Measurements from ENCODE around the gene ACR. TPM values are rescaled to one million over a fixed set of nuclear protein-coding genes. Genes with fewer than 3 reads are reported as not detected.

Gene ACR
- total RNA-seq, 1 experiment from 2014 or later, result 0.21 TPM

DNA sequence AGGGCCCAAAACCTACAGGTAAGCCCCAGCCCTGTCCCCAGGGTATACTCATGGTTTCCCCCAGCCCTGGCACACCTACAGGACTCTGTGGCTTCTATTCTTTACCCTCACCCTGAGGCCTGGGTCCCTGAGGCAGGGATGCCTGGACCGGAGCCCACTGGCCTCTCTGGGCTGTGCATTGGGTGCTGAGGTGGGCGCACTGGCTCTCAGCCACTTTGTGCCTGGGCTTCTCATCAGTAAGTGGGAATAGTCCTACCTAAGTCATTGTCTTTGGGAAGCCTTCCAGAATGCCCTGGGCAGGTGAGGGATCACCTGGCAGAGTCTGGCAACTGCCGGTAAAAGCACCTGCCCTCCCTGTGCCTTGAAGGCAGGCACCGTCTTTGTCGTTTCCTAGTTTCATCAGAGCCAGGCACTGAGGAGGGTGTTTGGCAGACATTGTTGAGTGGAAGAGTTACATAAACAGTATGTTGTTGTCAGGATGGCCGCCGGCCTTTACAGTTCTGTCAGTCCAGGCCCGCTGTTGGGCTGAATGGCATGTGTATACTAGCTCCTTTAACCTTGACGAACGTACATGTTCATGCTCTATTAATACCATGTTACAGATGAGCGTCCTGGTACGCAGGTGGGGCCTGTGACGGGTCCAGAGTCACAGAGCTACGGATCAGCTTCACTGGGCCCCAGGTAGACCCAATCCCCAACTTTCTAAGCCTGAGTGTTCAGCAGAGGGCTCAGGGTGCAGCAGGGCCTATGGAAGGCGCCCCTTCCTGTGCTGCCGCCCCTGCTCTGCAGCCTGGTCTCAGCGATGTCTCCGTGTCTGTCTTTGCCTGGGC is 42.4 kb upstream of the ACR start:
- in situ Hi-C loops (cut with HindIII; ENCODE audit: low pct_unique_long_range_greater_than_20kb, low sequenced_read_pairs), result no loop called here
- Histone ChIP-seq H3K27me3 (ENCODE audit: control insufficient read depth, insufficient read depth, low read length) (no peaks in the 10 kb centered on the region), H3K27ac (ENCODE audit: low read length) (no peak overlapping the region)

DNA sequence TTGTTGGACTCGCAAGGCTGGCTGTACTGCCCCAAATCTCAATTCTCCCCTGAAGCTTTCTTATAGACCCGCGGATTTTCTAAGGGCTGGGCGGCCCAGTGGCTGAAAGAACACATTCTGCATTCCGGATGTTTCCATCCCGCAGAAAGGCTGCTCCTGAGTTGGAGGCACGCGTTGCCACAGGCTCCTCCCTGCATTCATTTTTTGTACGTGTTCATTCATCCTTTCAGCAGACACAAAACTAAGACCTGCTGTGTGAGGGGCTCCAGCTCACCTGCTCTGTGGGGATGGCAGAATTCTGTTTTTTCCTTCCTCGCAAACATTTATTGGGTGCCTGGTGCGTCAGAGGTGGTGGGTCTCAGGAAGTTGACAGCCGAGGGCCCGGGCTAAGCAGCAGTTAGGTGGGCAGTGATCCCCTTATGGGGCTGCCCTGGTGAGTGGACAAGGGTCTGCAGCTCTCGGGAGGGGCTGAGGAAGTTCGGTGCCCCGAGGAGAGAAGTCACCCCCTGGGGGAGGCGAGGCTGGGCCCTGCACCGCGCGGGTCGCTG is 41.7 kb upstream of the ACR start:
- TF ChIP-seq SIN3A (IDR thresholded peaks at IDR 0.05; ENCODE audit: borderline replicate concordance, insufficient read depth, low read depth, low read length) (no peak), CTCF (IDR thresholded peaks at IDR 0.05) (no peak)
- in situ Hi-C loops (cut with HindIII; ENCODE audit: low pct_unique_long_range_greater_than_20kb, low sequenced_read_pairs), result no loop called here
- BruUV-seq (replicated peaks), result no TSS peak

More for the DNA sequence above, 42.4 kb upstream of the ACR start:
- CTCF ChIA-PET, result no interaction called here
- Histone ChIP-seq H3K4me1 (ENCODE audit: control insufficient read depth, insufficient read depth, low read length) (peaks cover 2% of the 10 kb centered on the region; the same call in 1 of the 2 replicates), H3K36me3 (ENCODE audit: control insufficient read depth, insufficient read depth, low read length) (no peaks in the 10 kb centered on the region), H3K4me3 (ENCODE audit: low read depth in 2 of 2, low read length in 2 of 2) (no peak overlapping the region), H3K9me3 (ENCODE audit: control insufficient read depth, insufficient read depth, low read depth, low read length) (no peaks in the 10 kb centered on the region)
- TF ChIP-seq, protein P1, sequence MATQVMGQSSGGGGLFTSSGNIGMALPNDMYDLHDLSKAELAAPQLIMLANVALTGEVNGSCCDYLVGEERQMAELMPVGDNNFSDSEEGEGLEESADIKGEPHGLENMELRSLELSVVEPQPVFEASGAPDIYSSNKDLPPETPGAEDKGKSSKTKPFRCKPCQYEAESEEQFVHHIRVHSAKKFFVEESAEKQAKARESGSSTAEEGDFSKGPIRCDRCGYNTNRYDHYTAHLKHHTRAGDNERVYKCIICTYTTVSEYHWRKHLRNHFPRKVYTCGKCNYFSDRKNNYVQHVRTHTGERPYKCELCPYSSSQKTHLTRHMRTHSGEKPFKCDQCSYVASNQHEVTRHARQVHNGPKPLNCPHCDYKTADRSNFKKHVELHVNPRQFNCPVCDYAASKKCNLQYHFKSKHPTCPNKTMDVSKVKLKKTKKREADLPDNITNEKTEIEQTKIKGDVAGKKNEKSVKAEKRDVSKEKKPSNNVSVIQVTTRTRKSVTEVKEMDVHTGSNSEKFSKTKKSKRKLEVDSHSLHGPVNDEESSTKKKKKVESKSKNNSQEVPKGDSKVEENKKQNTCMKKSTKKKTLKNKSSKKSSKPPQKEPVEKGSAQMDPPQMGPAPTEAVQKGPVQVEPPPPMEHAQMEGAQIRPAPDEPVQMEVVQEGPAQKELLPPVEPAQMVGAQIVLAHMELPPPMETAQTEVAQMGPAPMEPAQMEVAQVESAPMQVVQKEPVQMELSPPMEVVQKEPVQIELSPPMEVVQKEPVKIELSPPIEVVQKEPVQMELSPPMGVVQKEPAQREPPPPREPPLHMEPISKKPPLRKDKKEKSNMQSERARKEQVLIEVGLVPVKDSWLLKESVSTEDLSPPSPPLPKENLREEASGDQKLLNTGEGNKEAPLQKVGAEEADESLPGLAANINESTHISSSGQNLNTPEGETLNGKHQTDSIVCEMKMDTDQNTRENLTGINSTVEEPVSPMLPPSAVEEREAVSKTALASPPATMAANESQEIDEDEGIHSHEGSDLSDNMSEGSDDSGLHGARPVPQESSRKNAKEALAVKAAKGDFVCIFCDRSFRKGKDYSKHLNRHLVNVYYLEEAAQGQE (IDR thresholded peaks at IDR 0.05; ENCODE audit: insufficient read depth in 1 of 2, low read depth in 2 of 2, low read length in 1 of 2), result no peak
- no peak for TF ChIP-seq TCF7L2 (IDR thresholded peaks at IDR 0.05; ENCODE audit: low read depth, low read length)
- TF ChIP-seq CTCF (IDR thresholded peaks at IDR 0.05), result no peak
- TF ChIP-seq SIN3A (IDR thresholded peaks at IDR 0.05; ENCODE audit: borderline replicate concordance, insufficient read depth, low read depth, low read length), result no peak
- no peak for TF ChIP-seq POLR2AphosphoS5 (IDR thresholded peaks at IDR 0.05; ENCODE audit: low read depth, low read length)
- no peak for ATAC-seq
- intact Hi-C loops (cut with micrococcal nuclease; ENCODE audit: unreplicated experiment), result no loop called here
- POLR2A ChIA-PET, result no interaction called here
- no TSS peak for BruUV-seq (replicated peaks)
- DNase-seq (ENCODE audit: low read depth, low spot score), result no peak

More for the DNA sequence above, 41.7 kb upstream of the ACR start:
- no peak overlapping the region for H3K27ac ChIP-seq (ENCODE audit: low read length)
- intact Hi-C loops (cut with micrococcal nuclease; ENCODE audit: unreplicated experiment), result no loop called here
- ChIA-PET CTCF (no interaction called here), POLR2A (no interaction called here)
- DNase-seq (ENCODE audit: low read depth, low spot score) (no peak), ATAC-seq (no peak; the same call in 1 of the 2 replicates)
- H3K9me3 ChIP-seq (ENCODE audit: control insufficient read depth, insufficient read depth, low read depth, low read length), result no peaks in the 10 kb centered on the region
- no peaks in the 10 kb centered on the region for H3K27me3 ChIP-seq (ENCODE audit: control insufficient read depth, insufficient read depth, low read length)
- peaks cover 2% of the 10 kb centered on the region; the same call in 1 of the 2 replicates for H3K4me1 ChIP-seq (ENCODE audit: control insufficient read depth, insufficient read depth, low read length)
- H3K36me3 ChIP-seq (ENCODE audit: control insufficient read depth, insufficient read depth, low read length), result no peaks in the 10 kb centered on the region
- no peak overlapping the region for H3K4me3 ChIP-seq (ENCODE audit: low read depth in 2 of 2, low read length in 2 of 2)

Data from Panc1 (cell line).